ENCODE measurements around the gene OR13C3. TPM values are rescaled to one million over a fixed set of nuclear protein-coding genes. Genes with fewer than 3 reads are reported as not detected.

The OR13C3 gene
- total RNA-seq (not detected), polyA plus RNA-seq (not detected)
- long read RNA-seq, donor 1, result 0 reads
- long read RNA-seq, donor 2, result 0 reads
- long read RNA-seq, donor 3, result 0 reads
- long read RNA-seq, donor 4, result 0 reads
- long read RNA-seq, donor 5, result 0 reads
- long read RNA-seq, donor 6, result 0 reads
- long read RNA-seq, donor 7, result 0 reads
- long read RNA-seq, donor 8, result 0 reads
- long read RNA-seq, donor 9, result 0 reads
- long read RNA-seq, donor 10, result 0 reads

DNA sequence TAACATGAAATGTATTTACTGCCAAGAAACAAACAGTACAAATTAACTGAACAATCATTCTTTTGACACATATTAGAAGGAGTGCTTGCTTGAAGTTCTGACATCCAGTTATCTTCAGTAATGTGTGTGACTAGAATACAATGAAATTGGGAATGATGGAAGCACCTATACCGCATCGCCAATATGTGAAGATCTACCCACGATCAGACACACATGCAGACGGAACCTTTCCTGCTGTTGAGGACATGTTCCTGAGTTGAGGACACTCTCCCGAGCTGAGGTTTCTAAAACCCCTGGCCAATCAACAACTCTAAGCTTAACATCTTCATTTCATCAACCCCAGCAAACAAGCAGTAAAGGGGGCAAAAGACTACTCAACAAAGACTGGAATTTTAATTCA is at the start of gene OR13C3:
TSS of gene OR13C3 (minus strand) at position 101 of the 400 bp plus-strand sequence. CDS start 133 bp downstream, outside the sequence.
- Histone ChIP-seq H3K27ac (ENCODE audit: low read depth in 1 of 2, low read length in 1 of 2) (no peak within 1 kb of the TSS), H3K4me3 (ENCODE audit: low read length in 2 of 2) (no peak within 1 kb of the TSS), H3K27me3 (ENCODE audit: control insufficient read depth in 2 of 2, insufficient read depth in 1 of 2, low read length in 1 of 2) (no peaks in the 10 kb centered on the region), H3K36me3 (ENCODE audit: control insufficient read depth in 2 of 2, insufficient read depth in 2 of 2, low read length in 1 of 2) (no peaks in the 10 kb centered on the region), H3K4me1 (ENCODE audit: control insufficient read depth in 2 of 2, insufficient read depth in 2 of 2, low read length in 2 of 2) (no peaks in the 10 kb centered on the region), H3K9me3 (ENCODE audit: control insufficient read depth in 2 of 2, insufficient read depth in 1 of 2, low read length in 1 of 2) (no peaks in the 10 kb centered on the region)
- 97% methylated on average over 5 of the region's 5 CpGs for WGBS
- DNase-seq (ENCODE audit: low read depth in 6 of 9, low spot score in 9 of 9), result no peak

DNA sequence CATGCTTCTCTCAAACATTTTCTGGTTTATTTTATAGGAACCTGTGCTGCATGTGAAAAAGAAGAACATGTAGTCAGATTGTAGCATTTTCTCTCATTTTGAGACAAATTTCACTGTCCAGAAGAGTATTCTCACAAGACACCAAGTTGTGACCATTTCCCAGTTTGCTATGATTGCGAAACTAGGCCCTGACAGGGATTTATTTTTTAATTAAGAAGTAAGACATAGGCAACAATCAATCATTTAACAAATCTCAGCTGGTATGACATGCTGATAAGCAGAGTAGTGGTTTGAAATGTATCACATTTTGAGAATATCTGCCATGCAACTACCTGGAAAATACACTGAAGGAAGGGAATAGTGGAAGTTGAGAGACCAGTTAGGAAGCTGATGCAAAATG is 43.9 kb upstream of the OR13C3 start:
- WGBS, result 93% methylated on average over 1 of the region's 1 CpG
- H3K27ac ChIP-seq (ENCODE audit: low read depth in 1 of 2, low read length in 1 of 2), result no peak overlapping the region
- no peak overlapping the region for H3K4me3 ChIP-seq (ENCODE audit: low read length in 2 of 2)
- no peaks in the 10 kb centered on the region for H3K36me3 ChIP-seq (ENCODE audit: control insufficient read depth in 2 of 2, insufficient read depth in 2 of 2, low read length in 1 of 2)
- H3K9me3 ChIP-seq (ENCODE audit: control insufficient read depth in 2 of 2, insufficient read depth in 1 of 2, low read length in 1 of 2), result no peaks in the 10 kb centered on the region
- DNase-seq (ENCODE audit: low read depth in 6 of 9, low spot score in 9 of 9), result no peak
- no peaks in the 10 kb centered on the region for H3K27me3 ChIP-seq (ENCODE audit: control insufficient read depth in 2 of 2, insufficient read depth in 1 of 2, low read length in 1 of 2)
- no peaks in the 10 kb centered on the region for H3K4me1 ChIP-seq (ENCODE audit: control insufficient read depth in 2 of 2, insufficient read depth in 2 of 2, low read length in 2 of 2)

DNA sequence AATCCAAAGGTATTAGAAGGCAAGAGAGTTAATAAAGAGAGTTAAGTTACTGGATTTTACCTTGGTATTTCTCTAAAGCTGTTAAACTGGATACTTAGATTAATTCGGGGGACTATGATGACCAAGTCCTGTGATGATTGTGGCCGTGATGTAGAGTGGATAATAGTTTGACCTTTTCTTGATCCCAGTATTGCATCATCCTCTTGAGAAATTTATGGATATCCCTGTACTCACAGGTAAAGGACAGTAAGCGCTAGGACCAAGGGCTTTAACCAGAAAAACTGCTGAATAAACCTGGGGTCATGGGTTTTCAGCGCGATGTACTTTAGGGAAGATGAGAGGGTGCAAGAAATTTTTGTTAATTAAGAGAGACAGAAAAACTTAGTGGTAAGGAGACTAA is 40.6 kb upstream of the OR13C3 start:
- Histone ChIP-seq H3K36me3 (ENCODE audit: control insufficient read depth in 2 of 2, insufficient read depth in 2 of 2, low read length in 1 of 2) (no peaks in the 10 kb centered on the region), H3K9me3 (ENCODE audit: control insufficient read depth in 2 of 2, insufficient read depth in 1 of 2, low read length in 1 of 2) (no peaks in the 10 kb centered on the region), H3K27me3 (ENCODE audit: control insufficient read depth in 2 of 2, insufficient read depth in 1 of 2, low read length in 1 of 2) (no peaks in the 10 kb centered on the region), H3K4me1 (ENCODE audit: control insufficient read depth in 2 of 2, insufficient read depth in 2 of 2, low read length in 2 of 2) (no peaks in the 10 kb centered on the region), H3K27ac (ENCODE audit: low read depth in 1 of 2, low read length in 1 of 2) (no peak overlapping the region), H3K4me3 (ENCODE audit: low read length in 2 of 2) (no peak overlapping the region)
- no peak for DNase-seq (ENCODE audit: low read depth in 6 of 9, low spot score in 9 of 9)
- 91% methylated on average over 5 of the region's 5 CpGs for WGBS

DNA sequence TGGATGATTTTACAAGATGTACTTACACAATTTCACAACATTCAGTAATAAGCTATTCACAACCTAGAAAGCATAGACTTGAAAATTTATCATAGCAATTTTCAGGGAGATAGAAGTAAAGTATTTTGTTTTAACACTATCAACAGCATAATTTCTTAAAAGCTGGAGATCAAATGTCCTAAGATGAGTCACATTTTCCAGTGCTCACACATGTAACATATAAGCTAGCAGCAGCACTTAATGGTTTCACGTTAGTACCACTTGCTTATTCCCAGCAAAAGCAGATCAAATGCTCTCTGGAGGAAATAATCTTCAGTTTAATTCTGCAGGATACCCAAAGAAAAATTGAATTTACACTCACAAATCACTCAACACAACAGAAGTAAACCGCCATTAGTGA is 38.8 kb upstream of the OR13C3 start:
- H3K9me3 ChIP-seq (ENCODE audit: control insufficient read depth in 2 of 2, insufficient read depth in 1 of 2, low read length in 1 of 2), result no peaks in the 10 kb centered on the region
- no peak for DNase-seq (ENCODE audit: low read depth in 6 of 9, low spot score in 9 of 9)
- 94% methylated on average over 2 of the region's 2 CpGs for WGBS
- H3K4me1 ChIP-seq (ENCODE audit: control insufficient read depth in 2 of 2, insufficient read depth in 2 of 2, low read length in 2 of 2), result no peaks in the 10 kb centered on the region
- no peak overlapping the region for H3K27ac ChIP-seq (ENCODE audit: low read depth in 1 of 2, low read length in 1 of 2)
- H3K4me3 ChIP-seq (ENCODE audit: low read length in 2 of 2), result no peak overlapping the region
- no peaks in the 10 kb centered on the region for H3K36me3 ChIP-seq (ENCODE audit: control insufficient read depth in 2 of 2, insufficient read depth in 2 of 2, low read length in 1 of 2)
- no peaks in the 10 kb centered on the region for H3K27me3 ChIP-seq (ENCODE audit: control insufficient read depth in 2 of 2, insufficient read depth in 1 of 2, low read length in 1 of 2)

DNA sequence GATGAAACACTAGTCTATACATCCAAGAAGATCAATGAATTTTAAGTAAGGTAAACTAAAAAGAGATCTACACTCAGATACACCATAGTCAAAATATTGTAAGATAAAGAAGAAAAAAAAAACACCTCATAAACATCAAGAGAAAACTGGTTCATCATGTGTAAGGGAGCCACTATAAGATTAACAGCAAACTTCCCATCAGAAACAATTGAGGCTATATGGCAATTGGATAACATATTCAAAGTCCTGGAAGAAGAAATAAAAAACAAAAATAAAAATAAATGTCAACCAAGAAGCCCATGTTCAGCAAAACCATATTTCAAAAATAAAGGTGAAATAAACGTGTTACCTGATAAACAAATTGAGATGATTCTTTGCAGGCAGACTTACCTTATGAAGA is 36.0 kb upstream of the OR13C3 start:
- no peaks in the 10 kb centered on the region for H3K4me1 ChIP-seq (ENCODE audit: control insufficient read depth in 2 of 2, insufficient read depth in 2 of 2, low read length in 2 of 2)
- H3K27me3 ChIP-seq (ENCODE audit: control insufficient read depth in 2 of 2, insufficient read depth in 1 of 2, low read length in 1 of 2), result no peaks in the 10 kb centered on the region
- H3K9me3 ChIP-seq (ENCODE audit: control insufficient read depth in 2 of 2, insufficient read depth in 1 of 2, low read length in 1 of 2), result no peaks in the 10 kb centered on the region
- no peak overlapping the region for H3K4me3 ChIP-seq (ENCODE audit: low read length in 2 of 2)
- H3K36me3 ChIP-seq (ENCODE audit: control insufficient read depth in 2 of 2, insufficient read depth in 2 of 2, low read length in 1 of 2), result no peaks in the 10 kb centered on the region
- no peak for DNase-seq (ENCODE audit: low read depth in 6 of 9, low spot score in 9 of 9)
- WGBS, result 90% methylated on average over 1 of the region's 1 CpG
- no peak overlapping the region for H3K27ac ChIP-seq (ENCODE audit: low read depth in 1 of 2, low read length in 1 of 2)

DNA sequence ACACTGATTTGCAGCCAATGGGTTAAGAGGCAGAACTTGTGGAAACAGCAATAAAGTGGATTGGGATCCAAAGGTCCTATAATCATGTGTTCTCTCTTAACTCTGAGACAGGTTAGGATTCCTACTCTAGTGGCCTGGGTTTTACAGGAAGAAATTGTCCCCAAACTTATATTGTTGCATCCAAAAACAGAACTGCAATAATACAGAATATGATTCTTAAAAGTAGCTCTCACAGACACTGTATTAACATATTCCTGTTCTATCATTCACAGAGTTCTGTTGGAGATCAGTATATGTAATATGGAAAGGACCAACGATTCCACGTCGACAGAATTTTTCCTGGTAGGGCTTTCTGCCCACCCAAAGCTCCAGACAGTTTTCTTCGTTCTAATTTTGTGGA is 32.2 kb upstream of the OR13C3 start, which contains the start of gene OR13C8:
TSS of gene OR13C8 (plus strand) at position 301 of the 400 bp plus-strand sequence. CDS start at position 301, 0 bp downstream.
- Histone ChIP-seq H3K4me3 (ENCODE audit: low read length in 2 of 2) (no peak within 1 kb of the TSS), H3K4me1 (ENCODE audit: control insufficient read depth in 2 of 2, insufficient read depth in 2 of 2, low read length in 2 of 2) (no peaks in the 10 kb centered on the region), H3K9me3 (ENCODE audit: control insufficient read depth in 2 of 2, insufficient read depth in 1 of 2, low read length in 1 of 2) (no peaks in the 10 kb centered on the region), H3K27me3 (ENCODE audit: control insufficient read depth in 2 of 2, insufficient read depth in 1 of 2, low read length in 1 of 2) (no peaks in the 10 kb centered on the region), H3K36me3 (ENCODE audit: control insufficient read depth in 2 of 2, insufficient read depth in 2 of 2, low read length in 1 of 2) (no peaks in the 10 kb centered on the region), H3K27ac (ENCODE audit: low read depth in 1 of 2, low read length in 1 of 2) (no peak within 1 kb of the TSS)
- no peak for DNase-seq (ENCODE audit: low read depth in 6 of 9, low spot score in 9 of 9)
- WGBS, result 97% methylated on average over 4 of the region's 4 CpGs

DNA sequence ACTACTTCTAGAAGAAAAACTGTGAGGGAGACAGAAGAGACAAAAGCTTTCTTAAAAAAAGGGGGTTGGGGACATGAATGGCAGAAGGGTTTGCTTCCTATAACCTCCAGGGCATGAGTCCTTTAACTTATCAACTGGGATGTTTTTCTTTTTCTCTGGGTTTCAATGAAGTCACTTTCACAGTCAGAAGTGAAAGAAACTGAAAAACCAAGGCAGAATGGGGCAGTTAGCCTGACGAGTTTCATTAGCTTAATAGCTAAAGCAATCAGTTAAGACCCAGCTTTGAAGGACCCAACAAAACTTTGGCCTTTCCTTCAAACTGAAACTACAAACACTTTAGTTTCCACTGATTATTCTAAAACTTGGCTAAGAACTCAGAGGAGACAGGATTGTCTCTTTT is 27.7 kb upstream of the OR13C3 start:
- DNase-seq (ENCODE audit: low read depth in 6 of 9, low spot score in 9 of 9), result no peak
- Histone ChIP-seq H3K27ac (ENCODE audit: low read depth in 1 of 2, low read length in 1 of 2) (no peak overlapping the region), H3K27me3 (ENCODE audit: control insufficient read depth in 2 of 2, insufficient read depth in 1 of 2, low read length in 1 of 2) (no peaks in the 10 kb centered on the region), H3K4me3 (ENCODE audit: low read length in 2 of 2) (no peak overlapping the region), H3K36me3 (ENCODE audit: control insufficient read depth in 2 of 2, insufficient read depth in 2 of 2, low read length in 1 of 2) (no peaks in the 10 kb centered on the region), H3K4me1 (ENCODE audit: control insufficient read depth in 2 of 2, insufficient read depth in 2 of 2, low read length in 2 of 2) (no peaks in the 10 kb centered on the region), H3K9me3 (ENCODE audit: control insufficient read depth in 2 of 2, insufficient read depth in 1 of 2, low read length in 1 of 2) (no peaks in the 10 kb centered on the region)
- WGBS, result 70% methylated on average over 1 of the region's 1 CpG

DNA sequence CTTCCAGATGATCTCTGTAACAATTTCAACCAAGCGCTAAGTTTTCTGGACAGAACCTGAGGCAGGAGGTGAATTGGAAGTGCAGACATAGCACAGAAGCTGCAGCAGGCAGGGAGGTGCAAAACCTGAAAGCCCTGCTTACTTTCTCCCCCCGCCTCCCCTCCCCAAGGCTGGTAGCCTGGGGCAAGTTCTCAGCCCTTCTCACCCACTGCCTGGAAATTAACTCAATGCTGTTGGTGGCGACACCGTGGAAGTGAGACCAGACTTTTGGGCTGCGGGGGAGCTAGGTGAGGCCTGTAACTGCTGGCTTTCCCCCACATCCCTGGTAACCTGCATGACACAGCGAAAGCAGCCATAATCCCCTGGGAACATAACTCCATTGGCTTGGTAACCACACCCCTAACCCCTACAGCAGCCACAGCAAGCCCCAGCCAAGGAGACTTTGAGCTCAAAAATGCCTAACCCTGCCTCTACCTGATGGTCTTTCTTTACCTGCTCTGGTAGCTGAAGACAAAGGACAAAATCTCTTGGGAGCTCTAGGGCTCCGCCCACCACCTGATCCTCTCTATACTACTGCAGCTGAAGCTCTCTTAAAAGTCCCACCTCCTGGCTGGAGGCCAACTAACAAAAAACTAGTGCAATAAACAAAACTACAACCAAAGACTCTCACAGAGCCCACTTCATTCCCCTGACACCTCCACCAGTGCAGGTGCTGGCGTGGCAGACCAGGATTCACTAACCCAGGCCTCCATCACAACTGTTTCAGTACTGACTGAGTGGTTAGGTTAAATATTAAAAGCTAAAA is 20.4 kb upstream of the OR13C3 start:
- no peaks in the 10 kb centered on the region for H3K27me3 ChIP-seq (ENCODE audit: control insufficient read depth in 2 of 2, insufficient read depth in 1 of 2, low read length in 1 of 2)
- no peaks in the 10 kb centered on the region for H3K4me1 ChIP-seq (ENCODE audit: control insufficient read depth in 2 of 2, insufficient read depth in 2 of 2, low read length in 2 of 2)
- no peaks in the 10 kb centered on the region for H3K9me3 ChIP-seq (ENCODE audit: control insufficient read depth in 2 of 2, insufficient read depth in 1 of 2, low read length in 1 of 2)
- WGBS, result 93% methylated on average over 8 of the region's 8 CpGs
- H3K4me3 ChIP-seq (ENCODE audit: low read length in 2 of 2), result no peak overlapping the region
- H3K27ac ChIP-seq (ENCODE audit: low read depth in 1 of 2, low read length in 1 of 2), result no peak overlapping the region
- no peak for DNase-seq (ENCODE audit: low read depth in 6 of 9, low spot score in 9 of 9)
- H3K36me3 ChIP-seq (ENCODE audit: control insufficient read depth in 2 of 2, insufficient read depth in 2 of 2, low read length in 1 of 2), result no peaks in the 10 kb centered on the region

DNA sequence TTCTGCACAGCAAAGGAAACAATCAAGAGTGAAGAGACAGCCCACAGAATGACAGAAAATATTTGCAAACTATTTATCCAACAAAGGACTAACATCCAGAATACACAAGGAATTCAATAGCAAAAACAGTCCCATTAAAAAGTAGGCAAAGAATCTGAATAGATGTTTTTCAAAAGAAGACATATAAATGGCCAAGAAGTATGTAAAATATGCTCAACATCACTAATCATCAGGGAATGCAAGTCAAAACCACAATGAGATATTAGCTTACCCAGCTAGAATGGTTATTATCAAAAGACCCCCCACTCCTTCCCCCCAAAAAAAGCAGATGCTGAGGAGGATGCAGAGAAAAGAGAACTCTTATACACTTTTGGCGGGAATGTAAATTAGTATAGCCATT is 18.9 kb upstream of the OR13C3 start:
- Histone ChIP-seq H3K9me3 (ENCODE audit: control insufficient read depth in 2 of 2, insufficient read depth in 1 of 2, low read length in 1 of 2) (no peaks in the 10 kb centered on the region), H3K27me3 (ENCODE audit: control insufficient read depth in 2 of 2, insufficient read depth in 1 of 2, low read length in 1 of 2) (no peaks in the 10 kb centered on the region), H3K4me1 (ENCODE audit: control insufficient read depth in 2 of 2, insufficient read depth in 2 of 2, low read length in 2 of 2) (no peaks in the 10 kb centered on the region), H3K4me3 (ENCODE audit: low read length in 2 of 2) (no peak overlapping the region), H3K27ac (ENCODE audit: low read depth in 1 of 2, low read length in 1 of 2) (no peak overlapping the region), H3K36me3 (ENCODE audit: control insufficient read depth in 2 of 2, insufficient read depth in 2 of 2, low read length in 1 of 2) (no peaks in the 10 kb centered on the region)
- no peak for DNase-seq (ENCODE audit: low read depth in 6 of 9, low spot score in 9 of 9)
- 95% methylated on average over 1 of the region's 1 CpG for WGBS

All from thymus (tissue), 14 donors.